HEK293 (cell line): ENCODE results near the gene MUC5AC.
"Not testable (repeated sequence)": the region's sequence is repeated elsewhere in the genome, so short reads cannot be mapped to it uniquely, and the experiment has no call there.

Source experiments
- CTCF ChIA-PET: fragments of 350-600 bp; formaldehyde crosslinking; extraction: SDS; loops from one replicate; lab custom pipeline; 2021; ENCODE audit warnings: antibody characterized with exemption; lab: Yijun Ruan, JAX
- POLR2A ChIA-PET: fragments of 300-600 bp; formaldehyde crosslinking; extraction: SDS; loops from one replicate; lab custom pipeline; 2020; ENCODE audit warnings: antibody characterized with exemption, inconsistent platforms; lab: Yijun Ruan, JAX
- H3K27ac ChIP-seq: fragments of 200-500 bp; sonication (Bioruptor generic); 2 replicates; pipeline ENCODE4 v1.5.1; 2014; ENCODE audit warnings: low read depth, low read length, control low read depth, inconsistent platforms; ENCODE audit errors: extremely low read depth
- H3K36me3 ChIP-seq, 2 experiments: fragments of 200-500 bp in 1 of 2; sonication (Bioruptor generic) in 1 of 2; 1 replicate in 1 of 2; 2 replicates in 1 of 2; pipeline ENCODE4 v1.5.1; 2014 to 2017; ENCODE audit warnings: inconsistent platforms in 2 of 2, low read length in 2 of 2; ENCODE audit not compliant: control insufficient read depth in 2 of 2, insufficient read depth in 1 of 2
- H3K4me1 ChIP-seq: fragments of 200-500 bp; sonication (Bioruptor generic); 2 replicates; pipeline ENCODE4 v1.5.1; 2014; ENCODE audit warnings: mild to moderate bottlenecking, low read length, inconsistent platforms; ENCODE audit not compliant: control insufficient read depth, insufficient read depth
- H3K4me3 ChIP-seq: 2 replicates; pipeline ENCODE4 v1.5.1; 2011; ENCODE audit warnings: low read depth, mild to moderate bottlenecking, control low read depth, low read length, moderate library complexity
- H3K9me3 ChIP-seq: fragments of 200-500 bp; sonication (Bioruptor generic); 2 replicates; pipeline ENCODE4 v1.5.1; 2014; ENCODE audit warnings: low read depth, low read length, inconsistent platforms; ENCODE audit not compliant: control insufficient read depth, insufficient read depth
- KLF1 ChIP-seq: fragments of 450-650 bp; formaldehyde crosslinking; IDR thresholded peaks from 2 replicates; pipeline ENCODE4 v1.5.1; 2016; ENCODE audit warnings: missing biosample characterization, missing genetic modification characterization
- KLF9 ChIP-seq: fragments of 450-650 bp; formaldehyde crosslinking; IDR thresholded peaks from 2 replicates; pipeline ENCODE4 v1.5.1; 2016; ENCODE audit warnings: missing biosample characterization, missing genetic modification characterization, low read depth
- SP2 ChIP-seq: fragments of 450-650 bp; formaldehyde crosslinking; IDR thresholded peaks from 2 replicates; pipeline ENCODE4 v1.5.1; 2016; ENCODE audit warnings: missing biosample characterization, missing genetic modification characterization
- SP3 ChIP-seq: fragments of 450-650 bp; formaldehyde crosslinking; IDR thresholded peaks from 2 replicates; pipeline ENCODE4 v1.5.1; 2016; ENCODE audit warnings: missing biosample characterization, missing genetic modification characterization
- ZNF114 ChIP-seq: fragments of 450-650 bp; formaldehyde crosslinking; IDR thresholded peaks from 2 replicates; pipeline ENCODE4 v1.5.0; 2017; ENCODE audit warnings: missing biosample characterization, missing genetic modification characterization
- ZNF404 ChIP-seq: fragments of 450-650 bp; formaldehyde crosslinking; IDR thresholded peaks from 2 replicates; pipeline ENCODE4 v1.5.1; 2017; ENCODE audit warnings: missing biosample characterization, missing genetic modification characterization

The MUC5AC gene

GRCh38 chr11:1241706-1242105 is 84.0 kb downstream of the MUC5AC start (continued):
- TF ChIP-seq SP2 (tag by site-specific recombination), result no peak
- TF ChIP-seq SP3 (tag by site-specific recombination), result no peak
- no peak for TF ChIP-seq KLF9
- no peak for TF ChIP-seq ZNF404 (tag by site-specific recombination)

GRCh38 chr11:1242289-1242688 is 84.5 kb downstream of the MUC5AC start:
- H3K4me1 ChIP-seq, result no peaks in the 10 kb centered on the region
- no peak overlapping the region for H3K27ac ChIP-seq
- H3K9me3 ChIP-seq, result no peaks in the 10 kb centered on the region
- ChIA-PET CTCF (no interaction called here), POLR2A (no interaction called here)
- H3K36me3 ChIP-seq, result no peaks in the 10 kb centered on the region
- H3K4me3 ChIP-seq, result no peak overlapping the region
- TF ChIP-seq ZNF114 (tag by site-specific recombination), result no peak
- TF ChIP-seq KLF9, result 0 out of 2 replicates have a peak, but pooled peaks have one; percentile 18

- H3K36me3 ChIP-seq, POLR2A ChIA-PET, H3K4me1 ChIP-seq, H3K27ac ChIP-seq, H3K4me3 ChIP-seq, CTCF ChIA-PET, H3K9me3 ChIP-seq: not testable (repeated sequence)
- TF ChIP-seq KLF1 (tag by site-specific recombination), result peak; percentile 89
Measured at GRCh38 chr11:1242751-1243150, 85.0 kb downstream of the MUC5AC start.

GRCh38 chr11:1243521-1243920 is 85.8 kb downstream of the MUC5AC start:
- H3K9me3 ChIP-seq, POLR2A ChIA-PET, H3K36me3 ChIP-seq, CTCF ChIA-PET, H3K4me3 ChIP-seq, H3K27ac ChIP-seq, H3K4me1 ChIP-seq: not testable (repeated sequence)

GRCh38 chr11:1244557-1244956 is 86.8 kb downstream of the MUC5AC start:
- POLR2A ChIA-PET, CTCF ChIA-PET, H3K27ac ChIP-seq: not testable (repeated sequence)

GRCh38 chr11:1245717-1246116 is 88.0 kb downstream of the MUC5AC start:
- H3K4me1 ChIP-seq, H3K36me3 ChIP-seq, POLR2A ChIA-PET, H3K4me3 ChIP-seq, H3K27ac ChIP-seq, H3K9me3 ChIP-seq, CTCF ChIA-PET: not testable (repeated sequence)

More at GRCh38 chr11:1244557-1244956, 86.8 kb downstream of the MUC5AC start:
- not testable (repeated sequence) for H3K4me3 ChIP-seq, H3K4me1 ChIP-seq, H3K9me3 ChIP-seq, H3K36me3 ChIP-seq
- peak; percentile 56 for TF ChIP-seq KLF1 (tag by site-specific recombination)

- TF ChIP-seq KLF1 (tag by site-specific recombination), result peak; percentile 85
- CTCF ChIA-PET, H3K4me3 ChIP-seq, H3K27ac ChIP-seq, H3K36me3 ChIP-seq, H3K9me3 ChIP-seq, POLR2A ChIA-PET, H3K4me1 ChIP-seq: not testable (repeated sequence)
Measured at GRCh38 chr11:1246301-1246700, 88.5 kb downstream of the MUC5AC start.

GRCh38 chr11:1247026-1247425 is 89.3 kb downstream of the MUC5AC start:
- POLR2A ChIA-PET, H3K4me3 ChIP-seq, H3K27ac ChIP-seq, H3K9me3 ChIP-seq, CTCF ChIA-PET, H3K36me3 ChIP-seq, H3K4me1 ChIP-seq: not testable (repeated sequence)

GRCh38 chr11:1248951-1249350 is 91.2 kb downstream of the MUC5AC start:
- H3K4me1 ChIP-seq, H3K9me3 ChIP-seq, H3K27ac ChIP-seq, CTCF ChIA-PET, H3K36me3 ChIP-seq, POLR2A ChIA-PET, H3K4me3 ChIP-seq: not testable (repeated sequence)

GRCh38 chr11:1250411-1250810 is 92.7 kb downstream of the MUC5AC start:
- POLR2A ChIA-PET, H3K27ac ChIP-seq, H3K4me3 ChIP-seq, H3K36me3 ChIP-seq, CTCF ChIA-PET, H3K9me3 ChIP-seq, H3K4me1 ChIP-seq: not testable (repeated sequence)
